Stomach (tissue), 9 donors: Measurements from ENCODE around the gene NFATC2. TPM values are rescaled to one million over a fixed set of nuclear protein-coding genes. Genes with fewer than 3 reads are reported as not detected.

Experiments used
- DNase-seq, 2 donors: peaks; one replicate each; pipeline versions ENCODE4 v3.0.0 to v3.0.0-alpha.2; 2013 to 2019
- H3K27ac ChIP-seq, 5 donors: fragments of 200-600 bp in 4 of 5; sonication (generic) in 4 of 5; one replicate each; pipeline ENCODE4 v1.5.1; 2013 to 2019; ENCODE audit warnings: mild to moderate bottlenecking in 1 of 5, moderate library complexity in 1 of 5
- H3K27me3 ChIP-seq, 3 donors: fragments of 200-600 bp; sonication (generic); one replicate each; pipeline ENCODE4 v1.5.1; 2017 to 2019; ENCODE audit warnings: mixed run types in 1 of 3
- H3K36me3 ChIP-seq, 4 donors: fragments of 200-600 bp; sonication (generic); 1 replicate in 3 of 4; 2 replicates in 1 of 4; pipeline ENCODE4 v1.5.1; 2016 to 2019
- H3K4me1 ChIP-seq, 4 donors: fragments of 200-600 bp; sonication (generic); one replicate each; pipeline ENCODE4 v1.5.1; 2016 to 2019
- H3K4me3 ChIP-seq, 4 donors: fragments of 200-600 bp; sonication (generic) in 3 of 4; one replicate each; pipeline ENCODE4 v1.5.1; 2016 to 2019; ENCODE audit warnings: mild to moderate bottlenecking in 1 of 4
- H3K9me3 ChIP-seq, 4 donors: fragments of 200-600 bp; sonication (generic); one replicate each; pipeline ENCODE4 v1.5.1; 2016 to 2019
- EP300 ChIP-seq: sonication (generic); formaldehyde crosslinking; IDR thresholded peaks from one replicate; pipeline ENCODE4 v1.6.1; 2017; ENCODE audit warnings: antibody characterized with exemption
- POLR2A ChIP-seq, 4 donors: fragments of 450-650 bp; IDR thresholded peaks; one replicate each; pipeline ENCODE4 v1.6.1; 2016; ENCODE audit warnings: antibody characterized with exemption in 4 of 4, control low read depth in 2 of 4, mild to moderate bottlenecking in 1 of 4, moderate library complexity in 1 of 4
- POLR2AphosphoS5 ChIP-seq, 3 donors: sonication (generic); formaldehyde crosslinking; IDR thresholded peaks; one replicate each; pipeline ENCODE4 v1.6.1; 2016; ENCODE audit warnings: antibody characterized with exemption in 3 of 3
- WGBS, 5 donors: extraction: QIAGEN DNeasy Blood & Tissue Kit in 3 of 5; methylation state at CpG; one replicate each; pipeline versions ENCODE4 v1.1.5 to v1.1.7; 2013 to 2018; 5-methylcytosine and 5-hydroxymethylcytosine counted together
- intact Hi-C: fragments of 100-400 bp; cut with DNase I; formaldehyde crosslinking; loops from one replicate; pipeline ENCODE4 v1.15.1; 2023; ENCODE audit warnings: low total_unique reads
- polyA plus RNA-seq, 3 donors: library from polyadenylated mRNA; stranded (reverse); fragments of 200-250 nt; gene quantifications; one replicate each; pipeline ENCODE4 v1.2.3, GENCODE V29; 2013
- total RNA-seq, 5 donors: library from RNA; depleted of rRNA; stranded (reverse); fragments of >200 nt; gene quantifications; one replicate each; pipeline versions ENCODE4 v1.1.0 to v1.2.3, GENCODE V29; 2014 to 2016
- TF ChIP-seq, protein P1 (sequence below), 7 experiments: fragments of 450-650 bp in 4 of 7; fragments of 200-600 bp in 3 of 7; sonication (generic) in 3 of 7; IDR thresholded peaks; one replicate each; pipeline ENCODE4 v1.5.1; 2016 to 2019; ENCODE audit warnings: antibody characterized with exemption in 7 of 7, control low read depth in 2 of 7, mild to moderate bottlenecking in 1 of 7
- donor health status: healthy with polysubstance abuse.
- donor health status: Bipolar disorder and iron deficiency.
- donor health status: healthy.

The NFATC2 gene
- total and polyA plus RNA-seq, 8 donors, result 1.4 to 31.9 (median 8.6) TPM

DNA sequence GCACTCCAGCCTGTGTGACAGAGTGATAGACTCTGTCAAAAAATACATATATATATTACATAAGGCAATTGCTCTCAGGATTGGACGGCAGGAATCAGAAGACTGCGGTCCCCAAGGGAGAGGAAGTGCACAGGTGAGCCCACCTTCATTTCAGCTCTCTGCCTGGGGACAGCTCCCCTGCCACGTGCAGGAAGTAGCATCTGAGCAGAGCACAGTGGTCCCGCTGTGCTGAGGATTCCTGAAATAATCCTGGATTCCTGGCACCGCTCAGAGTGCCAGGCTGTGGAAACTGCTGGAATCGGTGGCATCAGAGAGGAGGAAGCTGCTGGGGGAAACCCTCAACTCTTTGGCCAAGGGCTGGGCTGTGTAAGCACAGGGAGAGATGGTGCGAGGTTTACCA is 27.7 kb downstream of the NFATC2 start:
- WGBS, 5 donors, result 84 to 96% (median 94%) methylated on average over 7 of the region's 7 CpGs
- DNase-seq, result no peak

GRCh38 chr20:51514249-51514648 is 28.3 kb downstream of the NFATC2 start:
- TF ChIP-seq POLR2AphosphoS5 (IDR thresholded peaks at IDR 0.05) (no peak), POLR2A (IDR thresholded peaks at IDR 0.05) (no peak)
- TF ChIP-seq, protein P1, sequence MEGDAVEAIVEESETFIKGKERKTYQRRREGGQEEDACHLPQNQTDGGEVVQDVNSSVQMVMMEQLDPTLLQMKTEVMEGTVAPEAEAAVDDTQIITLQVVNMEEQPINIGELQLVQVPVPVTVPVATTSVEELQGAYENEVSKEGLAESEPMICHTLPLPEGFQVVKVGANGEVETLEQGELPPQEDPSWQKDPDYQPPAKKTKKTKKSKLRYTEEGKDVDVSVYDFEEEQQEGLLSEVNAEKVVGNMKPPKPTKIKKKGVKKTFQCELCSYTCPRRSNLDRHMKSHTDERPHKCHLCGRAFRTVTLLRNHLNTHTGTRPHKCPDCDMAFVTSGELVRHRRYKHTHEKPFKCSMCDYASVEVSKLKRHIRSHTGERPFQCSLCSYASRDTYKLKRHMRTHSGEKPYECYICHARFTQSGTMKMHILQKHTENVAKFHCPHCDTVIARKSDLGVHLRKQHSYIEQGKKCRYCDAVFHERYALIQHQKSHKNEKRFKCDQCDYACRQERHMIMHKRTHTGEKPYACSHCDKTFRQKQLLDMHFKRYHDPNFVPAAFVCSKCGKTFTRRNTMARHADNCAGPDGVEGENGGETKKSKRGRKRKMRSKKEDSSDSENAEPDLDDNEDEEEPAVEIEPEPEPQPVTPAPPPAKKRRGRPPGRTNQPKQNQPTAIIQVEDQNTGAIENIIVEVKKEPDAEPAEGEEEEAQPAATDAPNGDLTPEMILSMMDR (IDR thresholded peaks at IDR 0.05), result no peak
- no peaks in the 10 kb centered on the region for H3K4me1 ChIP-seq
- 90 to 96% (median 96%) methylated on average over 3 of the region's 3 CpGs for WGBS, 5 donors

More for the DNA sequence above, 27.7 kb downstream of the NFATC2 start:
- H3K4me1 ChIP-seq, result no peaks in the 10 kb centered on the region
- no peak overlapping the region for H3K4me3 ChIP-seq
- no peaks in the 10 kb centered on the region for H3K9me3 ChIP-seq
- H3K27me3 ChIP-seq, result no peaks in the 10 kb centered on the region
- no peak overlapping the region for H3K27ac ChIP-seq
- intact Hi-C loops, result no loop called here
- peaks cover 7 to 69% (median 49%) of the 10 kb centered on the region in 4 donors for H3K36me3 ChIP-seq
- TF ChIP-seq, protein P1 (IDR thresholded peaks at IDR 0.05), result no peak
- TF ChIP-seq POLR2A (IDR thresholded peaks at IDR 0.05), result no peak
- TF ChIP-seq EP300, result no peak
- no peak for TF ChIP-seq POLR2AphosphoS5 (IDR thresholded peaks at IDR 0.05)

GRCh38 chr20:51513545-51513944 is 29.0 kb downstream of the NFATC2 start:
- Histone ChIP-seq H3K4me3 (no peak overlapping the region), H3K27ac (no peak overlapping the region), H3K36me3 (peaks cover 7 to 67% (median 54%) of the 10 kb centered on the region in 4 donors), H3K27me3 (no peaks in the 10 kb centered on the region), H3K4me1 (no peaks in the 10 kb centered on the region), H3K9me3 (no peaks in the 10 kb centered on the region)
- intact Hi-C loops, result no loop called here
- TF ChIP-seq EP300, result no peak
- no peak for TF ChIP-seq POLR2A (IDR thresholded peaks at IDR 0.05)
- TF ChIP-seq, protein P1 (IDR thresholded peaks at IDR 0.05), result no peak
- TF ChIP-seq POLR2AphosphoS5 (IDR thresholded peaks at IDR 0.05), result no peak
- WGBS, 5 donors, result 90 to 96% (median 95%) methylated on average over 4 of the region's 4 CpGs
- no peak for DNase-seq

More at GRCh38 chr20:51514249-51514648, 28.3 kb downstream of the NFATC2 start:
- intact Hi-C loops, result no loop called here
- H3K27me3 ChIP-seq, result no peaks in the 10 kb centered on the region
- H3K4me3 ChIP-seq, result no peak overlapping the region
- no peak overlapping the region for H3K27ac ChIP-seq
- peaks cover 7 to 72% (median 53%) of the 10 kb centered on the region in 4 donors for H3K36me3 ChIP-seq
- H3K9me3 ChIP-seq, result no peaks in the 10 kb centered on the region
- no peak for DNase-seq

GRCh38 chr20:51512645-51513044 is 29.9 kb downstream of the NFATC2 start:
- Histone ChIP-seq H3K4me1 (no peaks in the 10 kb centered on the region), H3K9me3 (no peaks in the 10 kb centered on the region), H3K36me3 (peaks cover 7 to 76% (median 61%) of the 10 kb centered on the region in 4 donors), H3K27ac (no peak overlapping the region), H3K4me3 (no peak overlapping the region), H3K27me3 (no peaks in the 10 kb centered on the region)
- no peak for DNase-seq
- TF ChIP-seq POLR2A (IDR thresholded peaks at IDR 0.05), result no peak
- no peak for TF ChIP-seq EP300
- TF ChIP-seq POLR2AphosphoS5 (IDR thresholded peaks at IDR 0.05), result no peak
- TF ChIP-seq, protein P1 (IDR thresholded peaks at IDR 0.05), result no peak
- 48 to 63% (median 50%) methylated on average over 2 of the region's 2 CpGs for WGBS, 5 donors
- intact Hi-C loops, result no loop called here
